Neural progenitor cell (in vitro differentiated cells): ENCODE measurements around the gene UBA1.

Experiments
- CTCF ChIP-seq: fragments of 200-600 bp; sonication (generic); IDR thresholded peaks from 2 replicates; pipeline ENCODE4 v1.5.1; 2017; ENCODE audit warnings: antibody characterized with exemption, mild to moderate bottlenecking
- EZH2phosphoT487 ChIP-seq: fragments of 200-600 bp; sonication (generic); IDR thresholded peaks from 2 replicates; pipeline ENCODE4 v1.6.1; 2017; ENCODE audit warnings: antibody characterized with exemption

DNA sequence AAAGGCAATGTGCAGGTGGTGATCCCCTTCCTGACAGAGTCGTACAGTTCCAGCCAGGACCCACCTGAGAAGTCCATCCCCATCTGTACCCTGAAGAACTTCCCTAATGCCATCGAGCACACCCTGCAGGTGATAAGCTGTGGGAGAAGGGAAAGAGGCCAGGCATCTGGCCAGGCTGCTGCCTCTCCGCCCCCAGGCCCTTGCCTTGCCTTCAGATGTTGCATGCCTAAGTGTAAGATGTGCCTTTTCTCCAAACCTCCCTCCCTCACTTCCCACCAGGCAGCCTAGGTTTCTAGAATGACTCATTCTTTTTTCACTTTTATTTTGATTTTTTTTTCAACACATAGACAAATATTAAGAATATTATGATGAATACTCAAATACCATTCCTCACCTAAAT is 12.7 kb downstream of the UBA1 start:
- TF ChIP-seq CTCF (no peak), EZH2phosphoT487 (no peak)
